IMR-90 (cell line): ENCODE data around the gene UBE2C. TPM values are rescaled to one million over a fixed set of nuclear protein-coding genes. Genes with fewer than 3 reads are reported as not detected.

Experiments
- ATAC-seq: fragments of 200-7000 bp; cut with Tn5 transposase; 2 replicates; pipeline ENCODE4 v1.9.1; 2020; ENCODE audit warnings: low read depth, mild to moderate bottlenecking, moderate library complexity
- BruUV-seq: library from RNA; stranded (reverse); fragments of 400-500 nt; replicated peaks from 2 replicates; lab custom pipeline; 2021; lab: Mats Ljungman, UMichigan
- CTCF ChIA-PET: fragments of 300-600 bp; formaldehyde crosslinking; extraction: SDS; loops from one replicate; lab custom pipeline; 2021; ENCODE audit warnings: antibody characterized with exemption; lab: Yijun Ruan, JAX
- POLR2A ChIA-PET: fragments of 300-600 bp; sonication (Branson Sonifier 250); formaldehyde crosslinking; loops from one replicate; lab custom pipeline; 2022; ENCODE audit warnings: antibody characterized with exemption; ENCODE audit not compliant: unreplicated experiment; lab: Charles Lee
- DNase-seq: peaks from one replicate; pipeline ENCODE4 v3.0.0; 2013
- H2AFZ ChIP-seq: replicated peaks from 2 replicates; pipeline ENCODE3; 2013; ENCODE audit warnings: low read length, mild to moderate bottlenecking; ENCODE audit not compliant: poor library complexity
- H2AK5ac ChIP-seq: 2 replicates; pipeline ENCODE4 v1.6.1; 2013; ENCODE audit warnings: low read depth, low read length, inconsistent platforms
- H2AK9ac ChIP-seq: replicated peaks from 2 replicates; pipeline ENCODE3; 2013; ENCODE audit warnings: mild to moderate bottlenecking, low read depth, low read length, moderate library complexity; ENCODE audit not compliant: poor library complexity
- H2BK120ac ChIP-seq: 2 replicates; pipeline ENCODE4 v1.6.1; 2013; ENCODE audit warnings: low read depth, low read length, inconsistent platforms
- H2BK15ac ChIP-seq: 3 replicates; pipeline ENCODE4 v1.6.1; 2013; ENCODE audit warnings: low read depth, low read length, inconsistent platforms
- H2BK20ac ChIP-seq: 2 replicates; pipeline ENCODE4 v1.6.1; 2013; ENCODE audit warnings: low read depth, mild to moderate bottlenecking, inconsistent platforms, low read length, moderate library complexity
- H2BK5ac ChIP-seq: 2 replicates; pipeline ENCODE4 v1.6.1; 2013; ENCODE audit warnings: mild to moderate bottlenecking, low read depth, low read length, inconsistent platforms; ENCODE audit not compliant: poor library complexity, severe bottlenecking
- H3K14ac ChIP-seq: replicated peaks from 2 replicates; pipeline ENCODE4 v1.6.1; 2013; ENCODE audit warnings: low read depth, low read length, inconsistent platforms
- H3K18ac ChIP-seq: 2 replicates; pipeline ENCODE4 v1.6.1; 2013; ENCODE audit warnings: low read depth, low read length, control low read depth
- H3K23ac ChIP-seq: 2 replicates; pipeline ENCODE4 v1.6.1; 2013; ENCODE audit warnings: low read depth, low read length, inconsistent platforms
- H3K27ac ChIP-seq: 2 replicates; pipeline ENCODE4 v1.5.1; 2013; ENCODE audit warnings: mild to moderate bottlenecking, control low read depth, low read length; ENCODE audit not compliant: insufficient read depth
- H3K27me3 ChIP-seq: 2 replicates; pipeline ENCODE4 v1.6.1; 2013; ENCODE audit warnings: low read length; ENCODE audit not compliant: control insufficient read depth, insufficient read depth
- H3K36me3 ChIP-seq: 2 replicates; pipeline ENCODE4 v1.6.1; 2013; ENCODE audit warnings: low read length, mixed read lengths; ENCODE audit not compliant: control insufficient read depth, insufficient read depth
- H3K4ac ChIP-seq: 2 replicates; pipeline ENCODE4 v1.6.1; 2013; ENCODE audit warnings: low read depth, low read length, inconsistent platforms
- H3K4me1 ChIP-seq: 2 replicates; pipeline ENCODE4 v1.6.1; 2013; ENCODE audit warnings: low read length, mixed read lengths; ENCODE audit not compliant: control insufficient read depth, insufficient read depth
- H3K4me2 ChIP-seq: 2 replicates; pipeline ENCODE4 v1.6.1; 2013; ENCODE audit warnings: low read depth, mild to moderate bottlenecking, control low read depth, low read length, moderate library complexity
- H3K4me3 ChIP-seq: 2 replicates; pipeline ENCODE4 v1.5.1; 2013; ENCODE audit warnings: low read depth, mild to moderate bottlenecking, control low read depth, low read length, moderate library complexity; ENCODE audit not compliant: insufficient read depth
- H3K56ac ChIP-seq: 2 replicates; pipeline ENCODE4 v1.6.1; 2013; ENCODE audit warnings: low read length, inconsistent platforms; ENCODE audit not compliant: insufficient read depth; ENCODE audit errors: extremely low read depth
- H3K79me1 ChIP-seq, 2 experiments: 2 replicates each; pipeline ENCODE4 v1.6.1; 2013; ENCODE audit warnings: low read length in 2 of 2, inconsistent platforms in 1 of 2, low read depth in 1 of 2
- H3K9ac ChIP-seq: 2 replicates; pipeline ENCODE4 v1.6.1; 2013; ENCODE audit warnings: low read depth, low read length, control low read depth
- H3K9me1 ChIP-seq: 2 replicates; pipeline ENCODE4 v1.6.1; 2013; ENCODE audit warnings: low read length, inconsistent platforms; ENCODE audit not compliant: insufficient read depth
- H3K9me3 ChIP-seq: 2 replicates; pipeline ENCODE4 v1.6.1; 2013; ENCODE audit warnings: low read length; ENCODE audit not compliant: control insufficient read depth, insufficient read depth
- H4K20me1 ChIP-seq: 2 replicates; pipeline ENCODE4 v1.6.1; 2013; ENCODE audit warnings: low read length, inconsistent platforms; ENCODE audit not compliant: insufficient read depth
- H4K5ac ChIP-seq: 2 replicates; pipeline ENCODE4 v1.6.1; 2013; ENCODE audit warnings: mild to moderate bottlenecking, low read depth, low read length, control low read depth
- H4K8ac ChIP-seq, 2 experiments: 2 replicates each; pipeline ENCODE4 v1.6.1; 2013; ENCODE audit warnings: low read depth in 2 of 2, low read length in 2 of 2, control low read depth in 1 of 2, inconsistent platforms in 1 of 2
- H4K91ac ChIP-seq: 2 replicates; pipeline ENCODE4 v1.6.1; 2013; ENCODE audit warnings: low read depth, low read length, inconsistent platforms; ENCODE audit not compliant: insufficient read depth
- SMC3 ChIP-seq: fragments of 150-350 bp; IDR thresholded peaks from 2 replicates; pipeline ENCODE4 v1.6.1; 2016; ENCODE audit warnings: low read depth, mild to moderate bottlenecking, antibody characterized with exemption, low read length, moderate library complexity
- WGBS, 2 experiments: methylation state at CpG; one replicate each; pipeline versions ENCODE4 v1.1.5 to v1.1.7; 2013; ENCODE audit warnings: missing lambda C conversion rate in 2 of 2; ENCODE audit not compliant: insufficient read length in 1 of 2; ENCODE audit errors: extremely low coverage in 2 of 2; 5-methylcytosine and 5-hydroxymethylcytosine counted together
- dilution Hi-C: fragments of 300-500 bp; cut with HindIII; formaldehyde crosslinking; loops from one replicate; pipeline ENCODE4 v1.14.3; 2018; ENCODE audit warnings: low sequenced_read_pairs; ENCODE audit not compliant: unreplicated experiment
- in situ Hi-C: fragments of 300-500 bp; cut with MboI; formaldehyde crosslinking; loops from 3 replicates; pipeline ENCODE4 v1.14.3; 2019; ENCODE audit warnings: low sequenced_read_pairs, inconsistent platforms, mixed read lengths
- intact Hi-C: fragments of 100-400 bp; cut with micrococcal nuclease; formaldehyde crosslinking; loops from 2 replicates; pipeline ENCODE4 v1.10.0; 2022
- polyA plus RNA-seq, 3 experiments: library from polyadenylated mRNA; depleted of rRNA; stranded (reverse); fragments of >200 nt; gene quantifications; 2 replicates each; pipeline ENCODE4 v1.2.3, GENCODE V29; 2012; ENCODE audit warnings: low replicate concordance in 1 of 3
- total RNA-seq: library from RNA; depleted of rRNA; stranded (reverse); fragments of >200 nt; gene quantifications from 2 replicates; pipeline ENCODE4 v1.2.3, GENCODE V29; 2012

The UBE2C gene
- total and polyA plus RNA-seq, 2 of the 4 experiments (the other 2 are of a cell fraction) = 43.4 to 120 TPM

GRCh38 chr20:45848421-45848820, 36.0 kb downstream of the UBE2C start:
- WGBS, 2 experiments = 88% methylated on average over 7 of the region's 8 CpGs; no CpG with 5 or more reads in 1 of the 2 experiments
- CTCF ChIA-PET = no interaction called here
- no peak overlapping the region for H4K8ac ChIP-seq
- H3K9me3 ChIP-seq = no peaks in the 10 kb centered on the region
- no peak overlapping the region for H3K27ac ChIP-seq
- H2BK5ac ChIP-seq = no peak overlapping the region
- H3K4me1 ChIP-seq = no peaks in the 10 kb centered on the region
- no peak overlapping the region for H4K5ac ChIP-seq
- DNase-seq (no peak), ATAC-seq (no peak)
- peaks cover 17% of the 10 kb centered on the region for H3K9me1 ChIP-seq
- dilution Hi-C loops = no loop called here
- no peak overlapping the region for H3K56ac ChIP-seq
- no peak overlapping the region for H2AK5ac ChIP-seq
- H3K27me3 ChIP-seq = no peaks in the 10 kb centered on the region
- H3K4ac ChIP-seq = no peak overlapping the region
- H2AFZ ChIP-seq = no peak overlapping the region
- intact Hi-C loops = no loop called here
- H3K18ac ChIP-seq = no peak overlapping the region
- H4K91ac ChIP-seq = no peak overlapping the region
- no peak overlapping the region for H2BK120ac ChIP-seq
- H3K14ac ChIP-seq = no peak overlapping the region
- peaks cover 45% of the 10 kb centered on the region for H3K36me3 ChIP-seq
- H2BK20ac ChIP-seq = no peak overlapping the region
- no peak overlapping the region for H2BK15ac ChIP-seq
- no peak overlapping the region for H2AK9ac ChIP-seq
- H3K4me2 ChIP-seq = no peak overlapping the region
- no peak overlapping the region for H3K4me3 ChIP-seq
- in situ Hi-C loops = no loop called here
- peaks cover 13 to 47% of the 10 kb centered on the region in 2 experiments for H3K79me1 ChIP-seq
- BruUV-seq = no TSS peak
- peaks cover 10% of the 10 kb centered on the region for H4K20me1 ChIP-seq
- no peak overlapping the region for H3K9ac ChIP-seq
- POLR2A ChIA-PET = no interaction called here
- H3K23ac ChIP-seq = no peak overlapping the region
- no peak for TF ChIP-seq SMC3
